Activated naive CD8-positive, alpha-beta T cell treated with anti-CD3 and anti-CD28 coated beads, Interleukin-2, amount 10 ng/mL, durations not matched to agents 7 days and 5 days (primary cell): ENCODE measurements around the gene CES1. TPM values are rescaled to one million over a fixed set of nuclear protein-coding genes. Genes with fewer than 3 reads are reported as not detected.
"Not testable (repeated sequence)": the region's sequence is repeated elsewhere in the genome, so short reads cannot be mapped to it uniquely, and the experiment has no call there.

Experiments
- ATAC-seq: fragments of 150-1000 bp; cut with Tn5 transposase; one replicate; pipeline ENCODE4 v1.10.0; 2021; ENCODE audit warnings: low read depth, moderate library complexity
- POLR2A ChIA-PET: fragments of 350-600 bp; sonication (Branson Sonifier 250); formaldehyde crosslinking; loops from one replicate; lab custom pipeline; 2021; ENCODE audit warnings: antibody characterized with exemption; lab: Charles Lee
- DNase-seq: peaks from one replicate; pipeline ENCODE4 v3.0.0; 2021
- H3K27ac Mint-ChIP-seq: one replicate; pipeline ENCODE4 v1.8.0; 2022; ENCODE audit warnings: mild to moderate bottlenecking, mixed read lengths
- H3K27me3 Mint-ChIP-seq: one replicate; pipeline ENCODE4 v1.8.0; 2022; ENCODE audit warnings: mild to moderate bottlenecking, moderate library complexity, mixed read lengths
- H3K36me3 Mint-ChIP-seq: one replicate; pipeline ENCODE4 v1.8.0; 2021; ENCODE audit warnings: mild to moderate bottlenecking, mixed read lengths
- H3K4me1 Mint-ChIP-seq: one replicate; pipeline ENCODE4 v1.8.0; 2021; ENCODE audit warnings: mixed read lengths
- H3K4me3 Mint-ChIP-seq: one replicate; pipeline ENCODE4 v1.8.0; 2022; ENCODE audit warnings: mild to moderate bottlenecking, moderate library complexity, mixed read lengths
- H3K9me3 Mint-ChIP-seq: one replicate; pipeline ENCODE4 v1.8.0; 2021; ENCODE audit warnings: mixed read lengths
- total RNA-seq, 2 experiments: library from RNA; stranded (reverse); gene quantifications; one replicate each; pipeline ENCODE4 v1.2.3, GENCODE V29; 2021

The CES1 gene
- total RNA-seq, 2 experiments from 2014 or later: not detected

DNA sequence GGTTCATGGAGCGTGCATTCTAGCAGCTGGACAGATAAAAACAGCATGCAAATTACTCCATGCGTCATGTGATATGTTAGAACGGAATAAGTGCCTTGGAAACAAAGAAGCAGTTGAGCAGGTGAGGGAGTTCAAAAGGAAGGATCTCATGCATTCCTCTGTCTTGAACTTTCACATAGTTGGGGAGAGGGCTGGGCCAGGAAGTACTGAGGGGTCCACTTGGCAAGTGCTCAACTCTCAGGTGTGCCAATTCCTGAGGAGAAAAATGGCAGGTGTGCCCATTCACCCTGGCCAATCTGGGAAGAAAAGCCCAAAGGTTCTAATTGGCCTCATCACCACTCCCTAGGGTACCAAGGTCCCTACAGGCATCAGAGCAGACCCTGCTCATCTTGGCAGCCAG is 67.7 kb downstream of the CES1 start:
- no peaks in the 10 kb centered on the region for H3K9me3 Mint-ChIP-seq
- DNase-seq (no peak), ATAC-seq (no peak)
- H3K36me3 Mint-ChIP-seq: no peaks in the 10 kb centered on the region
- POLR2A ChIA-PET: no interaction called here
- no peak overlapping the region for H3K4me3 Mint-ChIP-seq
- H3K4me1 Mint-ChIP-seq: no peaks in the 10 kb centered on the region
- H3K27me3 Mint-ChIP-seq: peaks cover 7% of the 10 kb centered on the region
- H3K27ac Mint-ChIP-seq: no peak overlapping the region

DNA sequence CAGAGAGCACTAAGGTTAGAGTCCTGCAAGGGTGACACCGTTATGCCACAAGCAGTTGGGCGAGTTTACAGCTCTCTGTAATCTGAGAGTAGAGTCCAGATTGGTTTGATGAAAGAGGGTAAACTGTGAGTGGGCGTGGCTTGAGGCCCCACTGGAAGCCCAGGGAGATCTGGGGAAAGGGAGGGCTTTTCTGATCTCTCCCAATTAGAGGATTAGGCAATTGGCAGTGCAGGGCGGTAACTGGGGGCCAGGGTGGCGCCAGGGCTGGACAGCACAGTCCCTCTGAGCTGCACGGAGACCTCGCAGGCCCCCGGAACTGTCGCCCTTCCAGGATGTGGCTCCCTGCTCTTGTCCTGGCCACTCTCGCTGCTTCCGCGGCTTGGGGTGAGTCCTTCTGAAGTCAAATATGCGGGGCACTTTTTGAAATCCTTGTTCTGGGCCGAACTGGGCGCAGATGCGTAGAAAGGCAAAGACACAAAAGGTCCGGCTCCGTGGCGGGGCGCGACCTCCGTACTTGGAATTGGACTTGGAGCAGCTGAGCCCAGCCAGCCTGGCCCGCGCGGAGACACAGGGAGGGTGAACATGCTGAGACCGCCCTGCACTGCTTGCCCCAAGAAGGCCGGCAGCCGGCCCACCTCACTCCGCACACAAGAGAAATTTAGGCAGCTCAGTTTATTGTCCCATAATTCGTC is 72.4 kb downstream of the CES1 start:
- Mint-ChIP-seq H3K36me3 (no peaks in the 10 kb centered on the region), H3K27me3 (peaks cover 8% of the 10 kb centered on the region), H3K4me3 (no peak overlapping the region), H3K4me1 (no peaks in the 10 kb centered on the region), H3K27ac (no peak overlapping the region), H3K9me3 (no peaks in the 10 kb centered on the region)
- ATAC-seq (no peak), DNase-seq (no peak)
- POLR2A ChIA-PET: no interaction called here

DNA sequence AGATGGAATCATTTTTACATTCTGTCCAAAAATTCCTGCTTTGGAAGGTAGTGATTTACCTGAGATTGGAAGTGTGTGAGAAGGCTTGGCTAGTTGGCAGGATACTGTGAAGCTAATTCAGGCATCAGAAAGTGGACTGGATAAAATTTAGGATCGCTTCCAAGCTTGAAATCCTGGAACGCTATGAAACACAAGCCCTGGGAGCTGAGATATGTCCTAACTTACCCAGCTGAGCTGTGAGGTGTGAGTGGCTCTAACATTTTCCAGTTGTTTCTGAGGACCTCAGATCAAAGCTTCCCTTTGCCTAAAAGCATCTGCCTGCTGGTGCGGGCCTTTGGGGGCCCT is 73.0 kb downstream of the CES1 start:
- H3K27me3 Mint-ChIP-seq, H3K9me3 Mint-ChIP-seq, H3K4me3 Mint-ChIP-seq, POLR2A ChIA-PET, H3K36me3 Mint-ChIP-seq, H3K4me1 Mint-ChIP-seq, ATAC-seq, H3K27ac Mint-ChIP-seq, DNase-seq: not testable (repeated sequence)

DNA sequence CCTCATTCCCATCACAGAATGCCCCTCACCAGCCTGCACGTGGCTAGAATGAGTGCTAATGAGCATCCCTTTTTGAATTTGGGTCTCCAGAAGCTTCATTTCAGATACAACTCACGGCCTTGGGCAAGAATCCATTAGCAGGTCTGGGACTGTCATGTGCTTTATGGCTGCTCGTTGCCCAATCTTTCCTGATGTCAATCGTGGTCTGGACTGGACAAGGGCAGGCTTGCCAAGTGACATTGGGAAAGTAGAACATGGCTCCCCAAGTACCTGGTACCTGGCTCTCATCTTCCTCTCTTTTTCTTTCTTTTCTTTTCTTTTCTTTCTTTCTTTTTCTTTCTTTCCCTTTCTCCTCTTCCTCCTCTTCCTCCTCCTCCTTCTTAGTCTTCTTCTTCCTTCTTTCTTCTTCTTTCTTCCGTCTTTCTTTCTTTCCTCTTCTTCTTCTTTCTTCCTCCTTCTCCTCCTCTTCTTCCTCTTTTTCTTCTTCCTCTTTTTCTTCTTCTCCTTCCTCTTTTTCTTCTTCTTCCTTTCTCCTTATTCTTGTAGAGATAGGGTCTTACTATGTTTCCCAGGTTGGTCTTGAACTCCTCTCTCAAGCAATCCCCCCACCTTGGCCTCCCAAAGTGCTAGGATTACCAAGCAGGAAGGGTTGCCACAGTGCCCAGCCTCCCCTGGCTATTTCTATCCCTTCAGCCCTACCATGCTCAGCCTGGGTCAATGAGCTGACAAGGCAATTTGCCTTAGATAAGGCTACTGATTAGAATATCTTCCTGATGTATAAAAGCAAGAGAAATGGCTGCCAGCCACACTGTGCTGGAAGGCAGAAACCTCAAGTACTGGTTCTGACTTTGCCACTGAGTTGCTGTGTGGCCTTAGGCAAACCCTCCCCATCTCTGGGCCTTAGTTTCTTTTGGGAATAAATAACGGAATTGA is 75.0 kb downstream of the CES1 start:
- peaks cover 12% of the 10 kb centered on the region for H3K4me1 Mint-ChIP-seq
- ATAC-seq, H3K27me3 Mint-ChIP-seq, POLR2A ChIA-PET, DNase-seq, H3K4me3 Mint-ChIP-seq, H3K27ac Mint-ChIP-seq: not testable (repeated sequence)
- H3K9me3 Mint-ChIP-seq: peaks cover 10% of the 10 kb centered on the region
- H3K36me3 Mint-ChIP-seq: peaks cover 11% of the 10 kb centered on the region

DNA sequence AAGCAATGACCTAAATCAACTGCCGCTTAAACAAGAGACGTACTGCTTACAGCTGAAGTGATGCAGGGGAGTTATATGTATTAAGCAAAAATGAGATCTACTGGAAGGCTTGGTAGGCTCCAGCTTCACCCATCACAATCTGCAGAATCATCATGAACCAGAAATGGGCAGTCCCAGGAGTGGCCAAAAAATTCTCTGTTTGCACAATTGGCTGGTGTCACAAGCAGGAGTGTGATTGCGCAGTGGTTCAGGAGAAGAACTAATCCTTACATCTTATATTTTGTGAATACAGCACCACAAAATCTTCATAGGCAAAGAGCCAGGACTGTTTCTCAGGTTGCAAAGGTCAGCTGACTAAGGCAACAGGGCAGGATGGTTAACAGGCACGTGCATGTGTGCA is 75.9 kb downstream of the CES1 start:
- POLR2A ChIA-PET: no interaction called here
- ATAC-seq (no peak), DNase-seq (no peak)
- H3K27me3 Mint-ChIP-seq: peaks cover 3% of the 10 kb centered on the region
- H3K27ac Mint-ChIP-seq: no peak overlapping the region
- peaks cover 16% of the 10 kb centered on the region for H3K36me3 Mint-ChIP-seq
- H3K4me3 Mint-ChIP-seq: no peak overlapping the region
- peaks cover 16% of the 10 kb centered on the region for H3K9me3 Mint-ChIP-seq
- H3K4me1 Mint-ChIP-seq: peaks cover 17% of the 10 kb centered on the region

DNA sequence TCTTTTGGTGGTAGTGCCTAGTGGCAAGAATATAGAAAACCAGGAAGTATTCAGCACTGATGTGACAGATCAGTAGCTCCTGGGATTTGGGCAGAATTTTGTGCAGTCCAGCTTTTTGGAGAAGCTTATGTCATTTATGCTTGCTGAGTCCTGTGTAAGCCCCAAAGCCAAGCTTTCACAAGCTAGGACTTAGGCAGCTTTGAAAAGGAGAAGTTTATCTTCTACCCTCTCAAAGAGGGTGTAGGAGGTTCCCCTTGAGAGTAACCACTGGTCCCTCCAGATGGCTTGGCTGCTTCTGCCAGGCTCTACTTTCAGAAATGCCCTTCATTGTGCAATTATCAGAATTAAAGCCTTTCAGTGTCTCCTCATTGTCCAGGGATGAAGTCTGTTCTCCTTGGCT is 78.8 kb downstream of the CES1 start:
- DNase-seq (no peak), ATAC-seq (no peak)
- H3K36me3 Mint-ChIP-seq: peaks cover 16% of the 10 kb centered on the region
- no peaks in the 10 kb centered on the region for H3K27me3 Mint-ChIP-seq
- H3K4me1 Mint-ChIP-seq: peaks cover 17% of the 10 kb centered on the region
- H3K4me3 Mint-ChIP-seq: no peak overlapping the region
- H3K27ac Mint-ChIP-seq: peak overlapping the region; percentile 26
- POLR2A ChIA-PET: no interaction called here
- peaks cover 25% of the 10 kb centered on the region for H3K9me3 Mint-ChIP-seq

DNA sequence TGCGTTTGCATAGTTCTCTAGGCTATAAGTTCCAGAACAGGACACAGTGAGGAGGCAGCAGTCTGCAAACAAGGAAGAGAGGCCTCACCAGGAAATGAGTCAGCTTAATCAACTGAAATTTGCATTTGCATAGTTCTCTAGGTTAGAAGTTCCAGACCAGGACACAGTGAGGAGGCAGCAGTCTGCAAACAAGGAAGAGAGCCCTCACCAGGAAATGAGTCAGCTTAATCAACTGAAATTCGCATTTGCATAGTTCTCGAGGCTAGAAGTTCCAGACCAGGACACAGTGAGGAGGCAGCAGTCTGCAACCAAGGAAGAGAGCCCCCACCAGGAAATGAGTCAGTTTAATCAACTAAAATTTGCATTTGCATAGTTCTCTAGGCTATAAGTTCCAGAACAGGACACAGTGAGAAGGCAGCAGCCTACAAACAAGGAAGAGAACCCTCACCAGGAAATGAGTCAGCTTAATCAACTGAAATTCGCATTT is 79.7 kb downstream of the CES1 start:
- H3K27me3 Mint-ChIP-seq, ATAC-seq, POLR2A ChIA-PET, DNase-seq: not testable (repeated sequence)
- peaks cover 16% of the 10 kb centered on the region for H3K36me3 Mint-ChIP-seq
- H3K4me3 Mint-ChIP-seq: peak overlapping the region; percentile 21
- peaks cover 25% of the 10 kb centered on the region for H3K9me3 Mint-ChIP-seq
- peak overlapping the region; percentile 87 for H3K27ac Mint-ChIP-seq
- peaks cover 17% of the 10 kb centered on the region for H3K4me1 Mint-ChIP-seq

Other genes starting within 250 kb of the CES1 start
- gene SLC6A2, start 177.1 kb downstream of the CES1 start, total RNA-seq: not detected
- gene CES5A, start 42.3 kb upstream of the CES1 start, total RNA-seq: not detected